Upper lobe of left lung (tissue), 4 donors: ENCODE data around the gene AKIRIN2.

ENCODE experiments used
- EP300 ChIP-seq, 4 donors: sonication (generic); formaldehyde crosslinking; IDR thresholded peaks; one replicate each; pipeline ENCODE4 v1.5.1; 2017; ENCODE audit warnings: antibody characterized with exemption in 4 of 4, control low read depth in 2 of 4
- POLR2A ChIP-seq, 4 donors: fragments of 450-650 bp; IDR thresholded peaks; one replicate each; pipeline ENCODE4 v1.5.1; 2016 to 2017; ENCODE audit warnings: antibody characterized with exemption in 4 of 4, mild to moderate bottlenecking in 2 of 4
- POLR2AphosphoS5 ChIP-seq, 2 donors: sonication (generic); formaldehyde crosslinking; IDR thresholded peaks; one replicate each; pipeline ENCODE4 v1.5.1; 2017; ENCODE audit warnings: antibody characterized with exemption in 2 of 2
- TF ChIP-seq, protein P1 (sequence below), 6 experiments: fragments of 450-650 bp in 4 of 6; fragments of 200-600 bp in 2 of 6; sonication (generic) in 2 of 6; IDR thresholded peaks; one replicate each; pipeline ENCODE4 v1.5.1; 2016 to 2019; ENCODE audit warnings: antibody characterized with exemption in 6 of 6

GRCh38 chr6:87656857-87657256, 45.2 kb downstream of the AKIRIN2 start:
- TF ChIP-seq EP300 (IDR thresholded peaks at IDR 0.05) (no peak), POLR2A (IDR thresholded peaks at IDR 0.05) (no peak), POLR2AphosphoS5 (IDR thresholded peaks at IDR 0.05) (no peak)
- TF ChIP-seq, protein P1, sequence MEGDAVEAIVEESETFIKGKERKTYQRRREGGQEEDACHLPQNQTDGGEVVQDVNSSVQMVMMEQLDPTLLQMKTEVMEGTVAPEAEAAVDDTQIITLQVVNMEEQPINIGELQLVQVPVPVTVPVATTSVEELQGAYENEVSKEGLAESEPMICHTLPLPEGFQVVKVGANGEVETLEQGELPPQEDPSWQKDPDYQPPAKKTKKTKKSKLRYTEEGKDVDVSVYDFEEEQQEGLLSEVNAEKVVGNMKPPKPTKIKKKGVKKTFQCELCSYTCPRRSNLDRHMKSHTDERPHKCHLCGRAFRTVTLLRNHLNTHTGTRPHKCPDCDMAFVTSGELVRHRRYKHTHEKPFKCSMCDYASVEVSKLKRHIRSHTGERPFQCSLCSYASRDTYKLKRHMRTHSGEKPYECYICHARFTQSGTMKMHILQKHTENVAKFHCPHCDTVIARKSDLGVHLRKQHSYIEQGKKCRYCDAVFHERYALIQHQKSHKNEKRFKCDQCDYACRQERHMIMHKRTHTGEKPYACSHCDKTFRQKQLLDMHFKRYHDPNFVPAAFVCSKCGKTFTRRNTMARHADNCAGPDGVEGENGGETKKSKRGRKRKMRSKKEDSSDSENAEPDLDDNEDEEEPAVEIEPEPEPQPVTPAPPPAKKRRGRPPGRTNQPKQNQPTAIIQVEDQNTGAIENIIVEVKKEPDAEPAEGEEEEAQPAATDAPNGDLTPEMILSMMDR (IDR thresholded peaks at IDR 0.05) = no peak
